Liver (tissue), 3 donors: ENCODE data around the gene SUGCT.

Source experiments
- ATF3 ChIP-seq: IDR thresholded peaks from 2 replicates; pipeline ENCODE4 v1.6.1; 2016; ENCODE audit warnings: antibody characterized with exemption
- CTCF ChIP-seq: fragments of 150-350 bp; IDR thresholded peaks from 2 replicates; pipeline ENCODE4 v1.5.1; 2017; ENCODE audit warnings: improper control_type of control experiment, low read depth, low read length; ENCODE audit not compliant: missing input control
- EGR1 ChIP-seq, 2 donors: IDR thresholded peaks; 2 replicates each; pipeline ENCODE4 v1.6.1; 2016 to 2018; ENCODE audit warnings: antibody characterized with exemption in 2 of 2, low read depth in 2 of 2
- FOXA1 ChIP-seq: IDR thresholded peaks from 2 replicates; pipeline ENCODE4 v1.6.1; 2016; ENCODE audit warnings: antibody characterized with exemption
- HNF4A ChIP-seq, 2 donors: conservative IDR thresholded peaks; 2 replicates each; pipeline ENCODE4 v1.6.1; 2016; ENCODE audit warnings: antibody characterized with exemption in 2 of 2, mild to moderate bottlenecking in 2 of 2
- HNF4G ChIP-seq: IDR thresholded peaks from 2 replicates; pipeline ENCODE4 v1.6.1; 2016; ENCODE audit warnings: antibody characterized with exemption
- JUND ChIP-seq, 2 donors: IDR thresholded peaks; 2 replicates each; pipeline ENCODE4 v1.6.1; 2016; ENCODE audit warnings: antibody characterized with exemption in 2 of 2
- MAX ChIP-seq: IDR thresholded peaks from 2 replicates; pipeline ENCODE4 v1.6.1; 2016; ENCODE audit warnings: antibody characterized with exemption
- RAD21 ChIP-seq, 2 donors: IDR thresholded peaks; 2 replicates each; pipeline ENCODE4 v1.6.1; 2016; ENCODE audit warnings: antibody characterized with exemption in 2 of 2, mild to moderate bottlenecking in 2 of 2
- REST ChIP-seq: IDR thresholded peaks from 2 replicates; pipeline ENCODE4 v1.6.1; 2016; ENCODE audit warnings: antibody characterized with exemption, mild to moderate bottlenecking
- RXRA ChIP-seq, 2 donors: IDR thresholded peaks; 2 replicates each; pipeline ENCODE4 v1.6.1; 2017 to 2018; ENCODE audit warnings: antibody characterized with exemption in 2 of 2, mild to moderate bottlenecking in 1 of 2
- SP1 ChIP-seq: IDR thresholded peaks from 2 replicates; pipeline ENCODE4 v1.6.1; 2018; ENCODE audit warnings: antibody characterized with exemption, mild to moderate bottlenecking
- TAF1 ChIP-seq: conservative IDR thresholded peaks from 2 replicates; pipeline ENCODE4 v1.6.1; 2016; ENCODE audit warnings: antibody characterized with exemption, mild to moderate bottlenecking
- ZBTB33 ChIP-seq: IDR thresholded peaks from 2 replicates; pipeline ENCODE4 v1.6.1; 2016; ENCODE audit warnings: antibody characterized with exemption
- donor health status: healthy.
- donor health status: healthy.

GRCh38 chr7:40595832-40596231 is 461.0 kb downstream of the SUGCT start:
- no peak for TF ChIP-seq CTCF
- no peak for TF ChIP-seq RXRA (IDR thresholded peaks at IDR 0.05)
- TF ChIP-seq TAF1, result no peak
- TF ChIP-seq EGR1 (IDR thresholded peaks at IDR 0.05; ENCODE audit: low read depth in 2 of 2), result no peak
- no peak for TF ChIP-seq REST
- no peak for TF ChIP-seq ZBTB33
- no peak for TF ChIP-seq ATF3
- TF ChIP-seq RAD21 (IDR thresholded peaks at IDR 0.05), result no peak
- no peak for TF ChIP-seq MAX
- no peak for TF ChIP-seq HNF4A (conservative IDR thresholded peaks at IDR 0.05)
- no peak for TF ChIP-seq SP1
- no peak for TF ChIP-seq FOXA1
- TF ChIP-seq JUND (IDR thresholded peaks at IDR 0.05), result no peak
- TF ChIP-seq HNF4G, result no peak
